Measurements from ENCODE around the gene STUB1.

- no peak for TF ChIP-seq CTCF (IDR thresholded peaks at IDR 0.05)
- TF ChIP-seq POLR2A (IDR thresholded peaks at IDR 0.05), result no peak
Measured at GRCh38 chr16:674214-674881, 5.9 kb upstream of the STUB1 start.

Data from right lobe of liver (tissue), 4 donors.